GM23338 (cell line): ENCODE results near the gene SLC7A5. TPM values are rescaled to one million over a fixed set of nuclear protein-coding genes. Genes with fewer than 3 reads are reported as not detected.
"Not testable (repeated sequence)": the region's sequence is repeated elsewhere in the genome, so short reads cannot be mapped to it uniquely, and the experiment has no call there.

Experiments used
- ATAC-seq: fragments of 200-7000 bp; cut with Tn5 transposase; 3 replicates; pipeline ENCODE4 v1.9.1; 2020
- DNase-seq: peaks from one replicate; pipeline ENCODE4 v3.0.0-alpha.2; 2015; ENCODE audit warnings: low spot score
- H2AFZ ChIP-seq: fragments of 200-600 bp; sonication (generic); 2 replicates; pipeline ENCODE4 v1.8.0; 2016; ENCODE audit warnings: antibody characterized with exemption, mild to moderate bottlenecking, moderate library complexity
- H3F3A ChIP-seq: fragments of 200-600 bp; sonication (generic); replicated peaks from 2 replicates; pipeline ENCODE4 v1.8.0; 2017; ENCODE audit warnings: antibody characterized with exemption, mixed run types, low read depth
- H3K27ac ChIP-seq: fragments of 200-600 bp; sonication (generic); 2 replicates; pipeline ENCODE4 v1.6.1; 2016; ENCODE audit warnings: low read depth
- H3K27me3 ChIP-seq: fragments of 200-600 bp; sonication (generic); 2 replicates; pipeline ENCODE4 v1.8.0; 2016; ENCODE audit warnings: mild to moderate bottlenecking, mixed run types, moderate library complexity; ENCODE audit not compliant: insufficient read depth
- H3K36me3 ChIP-seq: fragments of 200-600 bp; sonication (generic); 2 replicates; pipeline ENCODE4 v1.8.0; 2016; ENCODE audit warnings: mild to moderate bottlenecking; ENCODE audit not compliant: insufficient read depth
- H3K4me1 ChIP-seq: fragments of 200-600 bp; sonication (generic); 2 replicates; pipeline ENCODE4 v1.8.0; 2016; ENCODE audit warnings: mild to moderate bottlenecking, moderate library complexity; ENCODE audit not compliant: insufficient read depth
- H3K4me2 ChIP-seq: fragments of 200-600 bp; sonication (generic); 2 replicates; pipeline ENCODE4 v1.7.1; 2017; ENCODE audit warnings: mixed run types
- H3K4me3 ChIP-seq: fragments of 200-600 bp; sonication (generic); 2 replicates; pipeline ENCODE4 v1.6.1; 2016; ENCODE audit warnings: mixed run types
- H3K79me2 ChIP-seq: fragments of 200-600 bp; sonication (generic); replicated peaks from 2 replicates; pipeline ENCODE4 v1.8.0; 2017; ENCODE audit warnings: mild to moderate bottlenecking; ENCODE audit not compliant: insufficient read depth
- H3K9me2 ChIP-seq: fragments of 200-600 bp; sonication (generic); 2 replicates; pipeline ENCODE4 v1.8.0; 2017; ENCODE audit not compliant: insufficient read depth
- H4K20me1 ChIP-seq: fragments of 200-600 bp; sonication (generic); replicated peaks from 2 replicates; pipeline ENCODE4 v1.8.0; 2017; ENCODE audit warnings: mild to moderate bottlenecking; ENCODE audit not compliant: insufficient read depth
- H3K27ac Mint-ChIP-seq: 2 replicates; pipeline ENCODE4 v1.8.0; 2020; ENCODE audit warnings: inconsistent platforms, mild to moderate bottlenecking, moderate library complexity, mixed read lengths
- H3K27me3 Mint-ChIP-seq: 3 replicates; pipeline ENCODE4 v1.8.0; 2022; ENCODE audit warnings: low read depth, mild to moderate bottlenecking, moderate library complexity, mixed read lengths, inconsistent platforms; ENCODE audit not compliant: insufficient read depth, poor library complexity
- H3K36me3 Mint-ChIP-seq: 3 replicates; pipeline ENCODE4 v1.8.0; 2021; ENCODE audit warnings: low read depth, mild to moderate bottlenecking, inconsistent platforms, moderate library complexity, mixed read lengths
- H3K4me1 Mint-ChIP-seq: 3 replicates; pipeline ENCODE4 v1.8.0; 2020; ENCODE audit warnings: mild to moderate bottlenecking, inconsistent platforms, mixed read lengths
- H3K4me3 Mint-ChIP-seq: 3 replicates; pipeline ENCODE4 v1.8.0; 2021; ENCODE audit warnings: moderate library complexity, mild to moderate bottlenecking, inconsistent platforms, mixed read lengths
- H3K9me3 Mint-ChIP-seq: 3 replicates; pipeline ENCODE4 v1.8.0; 2020; ENCODE audit warnings: moderate library complexity, mild to moderate bottlenecking, inconsistent platforms, mixed read lengths
- CREB1 ChIP-seq: fragments of 250-450 bp; sonication (Bioruptor Pico); IDR thresholded peaks from 2 replicates; pipeline ENCODE4 v1.5.0; 2020; ENCODE audit warnings: low read depth, mild to moderate bottlenecking, moderate library complexity
- JUNB ChIP-seq: IDR thresholded peaks from one replicate; pipeline ENCODE4 v1.6.1; 2016; ENCODE audit warnings: antibody characterized with exemption; ENCODE audit not compliant: unreplicated experiment
- NANOG ChIP-seq: IDR thresholded peaks from 2 replicates; pipeline ENCODE4 v1.6.1; 2016; ENCODE audit warnings: antibody characterized with exemption, borderline replicate concordance
- STAT1 ChIP-seq: IDR thresholded peaks from one replicate; pipeline ENCODE4 v1.6.1; 2016; ENCODE audit warnings: antibody characterized with exemption; ENCODE audit not compliant: unreplicated experiment
- ZNF114 ChIP-seq: fragments of 250-450 bp; sonication (Bioruptor Pico); IDR thresholded peaks from 2 replicates; pipeline ENCODE4 v1.5.0; 2020; ENCODE audit warnings: mild to moderate bottlenecking, moderate library complexity
- polyA plus RNA-seq: library from polyadenylated mRNA; unstranded; fragments of >200 nt; fragmentation: Nextera tagmentation; extraction: Ambion mirVana; gene quantifications from 2 replicates; pipeline ENCODE4 v1.2.1, GENCODE V29; 2016
- total RNA-seq: library from RNA; depleted of rRNA; stranded (reverse); fragments of >200 nt; shearing (Covaris generic); gene quantifications from 2 replicates; pipeline ENCODE4 v1.2.3, GENCODE V29; 2014
- TF ChIP-seq, protein P1 (sequence below): fragments of 250-450 bp; sonication (Bioruptor Pico); IDR thresholded peaks from 2 replicates; pipeline ENCODE4 v1.5.0; 2020; ENCODE audit warnings: mild to moderate bottlenecking, moderate library complexity

SLC7A5 gene
- total and polyA plus RNA-seq, 2 experiments from 2014 or later, result 107 to 386 TPM

DNA sequence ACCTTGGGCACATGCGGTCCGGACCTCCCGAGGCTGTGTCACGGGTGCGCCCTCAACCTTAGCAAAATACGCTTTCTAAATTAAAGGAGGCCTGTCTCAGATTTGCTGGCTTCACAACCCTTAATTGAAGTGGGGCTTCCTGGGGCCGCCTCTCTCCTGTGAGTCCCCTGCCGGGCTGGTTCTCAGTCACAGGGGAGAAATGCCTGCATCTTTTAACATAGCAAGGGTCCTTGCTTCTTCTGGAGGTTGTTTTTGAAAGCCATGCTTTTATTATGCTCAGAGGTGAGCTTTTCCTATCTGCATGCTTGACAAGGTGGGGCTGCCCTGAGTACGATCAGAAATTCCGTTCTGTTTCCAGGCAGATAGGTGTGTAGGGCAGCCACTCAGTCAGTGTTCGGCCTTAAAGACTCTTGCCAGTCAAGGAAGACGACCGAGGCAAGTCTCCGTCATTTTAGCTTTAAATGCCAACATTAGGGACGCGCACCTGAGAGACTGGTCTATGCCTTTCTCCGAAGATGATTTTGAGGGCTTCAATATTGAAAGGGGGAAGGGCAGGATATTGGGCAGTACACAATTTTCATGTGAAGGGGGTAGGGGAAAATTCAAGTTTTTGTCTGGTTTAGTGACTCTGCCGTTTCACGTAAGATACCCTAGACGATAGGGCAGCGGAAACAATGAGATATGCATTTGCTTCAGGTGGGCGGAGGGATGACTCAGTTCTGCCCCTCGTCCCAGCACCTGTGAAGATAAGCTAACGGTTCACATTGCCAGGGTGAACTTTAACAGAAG, 5.5 kb upstream of the SLC7A5 start (continued):
- TF ChIP-seq, protein P1, sequence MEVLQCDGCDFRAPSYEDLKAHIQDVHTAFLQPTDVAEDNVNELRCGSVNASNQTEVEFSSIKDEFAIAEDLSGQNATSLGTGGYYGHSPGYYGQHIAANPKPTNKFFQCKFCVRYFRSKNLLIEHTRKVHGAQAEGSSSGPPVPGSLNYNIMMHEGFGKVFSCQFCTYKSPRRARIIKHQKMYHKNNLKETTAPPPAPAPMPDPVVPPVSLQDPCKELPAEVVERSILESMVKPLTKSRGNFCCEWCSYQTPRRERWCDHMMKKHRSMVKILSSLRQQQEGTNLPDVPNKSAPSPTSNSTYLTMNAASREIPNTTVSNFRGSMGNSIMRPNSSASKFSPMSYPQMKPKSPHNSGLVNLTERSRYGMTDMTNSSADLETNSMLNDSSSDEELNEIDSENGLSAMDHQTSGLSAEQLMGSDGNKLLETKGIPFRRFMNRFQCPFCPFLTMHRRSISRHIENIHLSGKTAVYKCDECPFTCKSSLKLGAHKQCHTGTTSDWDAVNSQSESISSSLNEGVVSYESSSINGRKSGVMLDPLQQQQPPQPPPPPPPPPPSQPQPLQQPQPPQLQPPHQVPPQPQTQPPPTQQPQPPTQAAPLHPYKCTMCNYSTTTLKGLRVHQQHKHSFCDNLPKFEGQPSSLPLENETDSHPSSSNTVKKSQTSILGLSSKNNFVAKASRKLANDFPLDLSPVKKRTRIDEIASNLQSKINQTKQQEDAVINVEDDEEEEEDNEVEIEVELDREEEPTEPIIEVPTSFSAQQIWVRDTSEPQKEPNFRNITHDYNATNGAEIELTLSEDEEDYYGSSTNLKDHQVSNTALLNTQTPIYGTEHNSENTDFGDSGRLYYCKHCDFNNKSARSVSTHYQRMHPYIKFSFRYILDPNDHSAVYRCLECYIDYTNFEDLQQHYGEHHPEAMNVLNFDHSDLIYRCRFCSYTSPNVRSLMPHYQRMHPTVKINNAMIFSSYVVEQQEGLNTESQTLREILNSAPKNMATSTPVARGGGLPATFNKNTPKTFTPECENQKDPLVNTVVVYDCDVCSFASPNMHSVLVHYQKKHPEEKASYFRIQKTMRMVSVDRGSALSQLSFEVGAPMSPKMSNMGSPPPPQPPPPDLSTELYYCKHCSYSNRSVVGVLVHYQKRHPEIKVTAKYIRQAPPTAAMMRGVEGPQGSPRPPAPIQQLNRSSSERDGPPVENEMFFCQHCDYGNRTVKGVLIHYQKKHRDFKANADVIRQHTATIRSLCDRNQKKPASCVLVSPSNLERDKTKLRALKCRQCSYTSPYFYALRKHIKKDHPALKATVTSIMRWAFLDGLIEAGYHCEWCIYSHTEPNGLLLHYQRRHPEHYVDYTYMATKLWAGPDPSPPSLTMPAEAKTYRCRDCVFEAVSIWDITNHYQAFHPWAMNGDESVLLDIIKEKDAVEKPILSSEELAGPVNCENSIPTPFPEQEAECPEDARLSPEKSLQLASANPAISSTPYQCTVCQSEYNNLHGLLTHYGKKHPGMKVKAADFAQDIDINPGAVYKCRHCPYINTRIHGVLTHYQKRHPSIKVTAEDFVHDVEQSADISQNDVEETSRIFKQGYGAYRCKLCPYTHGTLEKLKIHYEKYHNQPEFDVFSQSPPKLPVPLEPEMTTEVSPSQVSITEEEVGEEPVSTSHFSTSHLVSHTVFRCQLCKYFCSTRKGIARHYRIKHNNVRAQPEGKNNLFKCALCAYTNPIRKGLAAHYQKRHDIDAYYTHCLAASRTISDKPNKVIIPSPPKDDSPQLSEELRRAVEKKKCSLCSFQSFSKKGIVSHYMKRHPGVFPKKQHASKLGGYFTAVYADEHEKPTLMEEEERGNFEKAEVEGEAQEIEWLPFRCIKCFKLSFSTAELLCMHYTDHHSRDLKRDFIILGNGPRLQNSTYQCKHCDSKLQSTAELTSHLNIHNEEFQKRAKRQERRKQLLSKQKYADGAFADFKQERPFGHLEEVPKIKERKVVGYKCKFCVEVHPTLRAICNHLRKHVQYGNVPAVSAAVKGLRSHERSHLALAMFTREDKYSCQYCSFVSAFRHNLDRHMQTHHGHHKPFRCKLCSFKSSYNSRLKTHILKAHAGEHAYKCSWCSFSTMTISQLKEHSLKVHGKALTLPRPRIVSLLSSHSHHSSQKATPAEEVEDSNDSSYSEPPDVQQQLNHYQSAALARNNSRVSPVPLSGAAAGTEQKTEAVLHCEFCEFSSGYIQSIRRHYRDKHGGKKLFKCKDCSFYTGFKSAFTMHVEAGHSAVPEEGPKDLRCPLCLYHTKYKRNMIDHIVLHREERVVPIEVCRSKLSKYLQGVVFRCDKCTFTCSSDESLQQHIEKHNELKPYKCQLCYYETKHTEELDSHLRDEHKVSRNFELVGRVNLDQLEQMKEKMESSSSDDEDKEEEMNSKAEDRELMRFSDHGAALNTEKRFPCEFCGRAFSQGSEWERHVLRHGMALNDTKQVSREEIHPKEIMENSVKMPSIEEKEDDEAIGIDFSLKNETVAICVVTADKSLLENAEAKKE, result no peak
- no peak for TF ChIP-seq NANOG
- no peak for TF ChIP-seq ZNF114 (CRISPR knock-in tag)
- no peak for TF ChIP-seq STAT1
- no peak for TF ChIP-seq JUNB

DNA sequence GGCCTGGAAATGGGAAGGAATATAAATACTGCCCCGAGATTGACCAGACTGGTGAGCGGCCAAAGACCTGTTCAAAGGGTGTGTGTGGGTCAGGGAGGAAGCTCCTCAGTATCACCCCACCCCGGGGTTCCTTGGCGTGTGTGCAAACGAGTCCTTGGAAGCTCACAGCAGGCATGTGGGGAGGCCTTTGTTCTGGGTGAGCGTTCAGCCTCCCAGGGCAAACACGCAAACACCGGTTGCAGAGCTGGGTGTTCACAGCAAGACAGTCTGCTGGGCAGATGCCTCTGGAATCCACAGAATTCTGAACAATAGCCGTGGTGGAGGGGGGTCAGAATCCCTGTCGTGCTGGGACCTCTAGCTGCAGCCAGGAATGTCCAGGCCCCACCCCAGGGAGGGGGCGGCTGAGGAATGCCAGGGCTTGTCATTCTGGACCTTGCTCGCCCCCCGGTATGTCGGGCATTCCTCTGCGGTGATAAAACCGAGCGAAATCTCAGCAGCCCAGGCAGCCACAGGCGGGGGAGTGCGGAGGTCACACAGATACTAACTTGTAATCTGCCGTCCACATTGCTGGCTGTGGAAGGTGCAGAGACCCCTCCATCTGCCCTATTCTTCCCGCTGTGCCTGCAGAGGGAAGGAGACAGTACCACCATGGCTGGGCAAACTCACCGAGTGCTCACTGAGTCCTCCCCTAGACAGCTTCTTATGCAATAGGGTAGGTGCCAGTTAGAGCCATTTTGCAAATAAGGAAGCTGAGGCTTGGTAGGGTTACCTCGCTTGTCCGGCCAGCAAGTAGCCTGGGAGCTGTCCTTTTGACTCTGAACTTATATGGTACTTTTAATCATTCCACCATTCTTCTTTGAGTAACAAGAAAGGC, 1.3 kb upstream of the SLC7A5 start:
- Histone ChIP-seq H3F3A (peaks cover 17% of the 10 kb centered on the region), H3K79me2 (peaks cover 32% of the 10 kb centered on the region), H3K4me2 (peak overlapping the region; percentile 74), H3K27me3 (peaks cover 32% of the 10 kb centered on the region), H3K4me3 (peak overlapping the region; percentile 44), H4K20me1 (peaks cover 27% of the 10 kb centered on the region), H3K27ac (peak overlapping the region; percentile 98), H3K4me1 (peaks cover 58% of the 10 kb centered on the region)
- Mint-ChIP-seq H3K27me3 (peaks cover 59% of the 10 kb centered on the region), H3K27ac (peak overlapping the region; percentile 98), H3K4me3 (peak overlapping the region; percentile 57), H3K36me3 (peaks cover 31% of the 10 kb centered on the region), H3K4me1 (peaks cover 69% of the 10 kb centered on the region)
- not testable (repeated sequence) for H3K9me3 Mint-ChIP-seq, H2AFZ ChIP-seq, H3K36me3 ChIP-seq, H3K9me2 ChIP-seq
- ATAC-seq, result peak; percentile 40
- peak; percentile 93 for DNase-seq
- TF ChIP-seq NANOG, result 0 out of 2 replicates have a peak, but pooled peaks have one; percentile 21
- peak; percentile 28; the same call in 1 of the 2 replicates for TF ChIP-seq CREB1
